Measurements from ENCODE around the gene LUC7L3.
"Not testable (repeated sequence)": the region's sequence is repeated elsewhere in the genome, so short reads cannot be mapped to it uniquely, and the experiment has no call there.

Gene LUC7L3

GRCh38 chr17:50710650-50711049 lies 8.8 kb upstream of the LUC7L3 start:
- no peak for DNase-seq

- no peak for DNase-seq
These were observed 6.8 kb upstream of the LUC7L3 start for GRCh38 chr17:50712641-50713040.

GRCh38 chr17:50715471-50715870 lies 3.9 kb upstream of the LUC7L3 start:
- DNase-seq, result no peak

GRCh38 chr17:50719924-50720794 lies 756 bp downstream of the LUC7L3 start:
- no peak for DNase-seq

- peak in 1 of 5 experiments; percentile 65 for DNase-seq
These were observed 2.0 kb downstream of the LUC7L3 start for GRCh38 chr17:50721194-50722010.

GRCh38 chr17:50722746-50723145 lies 3.3 kb downstream of the LUC7L3 start:
- DNase-seq, result no peak

- DNase-seq, result not testable (repeated sequence)
These were observed 5.2 kb downstream of the LUC7L3 start for GRCh38 chr17:50724622-50725021.

GRCh38 chr17:50725769-50726655 lies 6.6 kb downstream of the LUC7L3 start:
- no peak for DNase-seq

GRCh38 chr17:50728112-50728429 lies 8.7 kb downstream of the LUC7L3 start:
- DNase-seq, result no peak

GRCh38 chr17:50728881-50729765 lies 9.7 kb downstream of the LUC7L3 start:
- DNase-seq, result no peak

- peak in 1 of 5 experiments; percentile 17 for DNase-seq
These were observed 12.4 kb downstream of the LUC7L3 start for GRCh38 chr17:50731575-50732460.

- no peak for DNase-seq
These were observed 15.9 kb downstream of the LUC7L3 start for GRCh38 chr17:50735287-50735686.

- no peak for DNase-seq
These were observed 17.8 kb downstream of the LUC7L3 start for GRCh38 chr17:50737118-50737698.

- no peak for DNase-seq
These were observed 19.7 kb downstream of the LUC7L3 start for GRCh38 chr17:50739098-50739497.

- no peak for DNase-seq
These were observed 26.2 kb downstream of the LUC7L3 start for GRCh38 chr17:50745631-50746030.

- no peak for DNase-seq
These were observed 29.8 kb downstream of the LUC7L3 start for GRCh38 chr17:50749245-50749644.

- no peak for DNase-seq
These were observed 35.1 kb downstream of the LUC7L3 start for GRCh38 chr17:50754521-50754920.

GRCh38 chr17:50758524-50758923 lies 39.1 kb downstream of the LUC7L3 start:
- DNase-seq, result no peak

- no peak for DNase-seq
These were observed 39.7 kb downstream of the LUC7L3 start for GRCh38 chr17:50758989-50759544.

GRCh38 chr17:50762177-50762576 lies 42.8 kb downstream of the LUC7L3 start:
- no peak for DNase-seq
